OCI-LY1 (cell line): ENCODE results near the gene ATP4A.

Source experiments
- CTCF ChIP-seq: fragments of 200-600 bp; sonication (generic), shearing (Covaris generic); IDR thresholded peaks from 2 replicates; pipeline ENCODE4 v1.5.1; 2017; ENCODE audit warnings: mild to moderate bottlenecking, antibody characterized with exemption, low read length, moderate library complexity, mixed read lengths
- EZH2 ChIP-seq: fragments of 200-600 bp; sonication (generic), shearing (Covaris generic); IDR thresholded peaks from 2 replicates; pipeline ENCODE4 v1.8.0; 2017; ENCODE audit warnings: borderline replicate concordance, mixed run types, mild to moderate bottlenecking, antibody characterized with exemption, low read length, moderate library complexity, mixed read lengths

- TF ChIP-seq CTCF (no peak), EZH2 (no peak)
Observed at GRCh38 chr19:35525873-35526272, 37.6 kb downstream of the ATP4A start.
